Lung (tissue), 12 donors: Measurements from ENCODE around the gene WDR82. TPM values are rescaled to one million over a fixed set of nuclear protein-coding genes. Genes with fewer than 3 reads are reported as not detected.
A peak's percentile ranks its signal among the peaks of the same experiment; 100 is the strongest.
"Not testable (repeated sequence)": the region's sequence is repeated elsewhere in the genome, so short reads cannot be mapped to it uniquely, and the experiment has no call there.

ENCODE experiments used
- ATAC-seq: fragments of 200-7000 bp; cut with Tn5 transposase; one replicate; pipeline ENCODE4 v1.9.1; 2020; ENCODE audit warnings: moderate number of reproducible peaks; ENCODE audit not compliant: insufficient read depth, low FRiP score
- DNase-seq, 3 donors: peaks; one replicate each; pipeline ENCODE4 v3.0.0-alpha.2; 2013 to 2017
- H3K27ac ChIP-seq, 2 donors: one replicate each; pipeline ENCODE4 v1.5.1; 2013; ENCODE audit warnings: mild to moderate bottlenecking in 2 of 2, moderate library complexity in 2 of 2, control low read depth in 1 of 2, inconsistent platforms in 1 of 2, low read depth in 1 of 2, low read length in 1 of 2
- H3K27me3 ChIP-seq, 3 donors: one replicate each; pipeline ENCODE4 v1.5.1; 2013; ENCODE audit warnings: low read length in 2 of 3; ENCODE audit not compliant: control insufficient read depth in 3 of 3, insufficient read depth in 3 of 3
- H3K36me3 ChIP-seq, 4 donors: one replicate each; pipeline ENCODE4 v1.5.1; 2013; ENCODE audit warnings: low read length in 4 of 4, mild to moderate bottlenecking in 1 of 4, moderate library complexity in 1 of 4; ENCODE audit not compliant: control insufficient read depth in 4 of 4, insufficient read depth in 4 of 4
- H3K4me1 ChIP-seq, 5 donors: one replicate each; pipeline ENCODE4 v1.5.1; 2013; ENCODE audit warnings: low read length in 5 of 5, mild to moderate bottlenecking in 2 of 5, moderate library complexity in 1 of 5; ENCODE audit not compliant: control insufficient read depth in 5 of 5, insufficient read depth in 5 of 5
- H3K4me3 ChIP-seq: one replicate; pipeline ENCODE4 v1.5.1; 2013; ENCODE audit warnings: mild to moderate bottlenecking, control low read depth, moderate library complexity
- H3K9ac ChIP-seq, 2 donors: one replicate each; pipeline ENCODE4 v1.5.1; 2013; ENCODE audit warnings: low read length in 2 of 2, control low read depth in 1 of 2; ENCODE audit not compliant: insufficient read depth in 1 of 2
- H3K9me3 ChIP-seq, 4 donors: one replicate each; pipeline ENCODE4 v1.5.1; 2013; ENCODE audit warnings: low read length in 3 of 4, mild to moderate bottlenecking in 1 of 4, moderate library complexity in 1 of 4; ENCODE audit not compliant: control insufficient read depth in 4 of 4, insufficient read depth in 3 of 4
- CTCF ChIP-seq: IDR thresholded peaks from 2 replicates; pipeline ENCODE4 v1.5.1; 2012; ENCODE audit warnings: mild to moderate bottlenecking; ENCODE audit errors: control extremely low read depth, extremely low read depth
- WGBS, 2 donors: extraction: QIAGEN DNeasy Blood & Tissue Kit; methylation state at CpG; one replicate each; pipeline ENCODE4 v1.1.7; 2013; 5-methylcytosine and 5-hydroxymethylcytosine counted together
- polyA plus RNA-seq, 2 donors: library from polyadenylated mRNA; stranded (reverse); fragments of 200-250 nt; gene quantifications; one replicate each; pipeline ENCODE4 v1.2.1, GENCODE V29; 2013
- total RNA-seq, 2 donors: library from RNA; depleted of rRNA in 1 of 2; stranded (reverse); fragments of >200 nt in 1 of 2; gene quantifications; one replicate each; pipeline ENCODE4 v1.2.1, GENCODE V29; 2014 to 2021
- donor health status: control.
- donor health status: control.
- donor health status: Bipolar disorder and iron deficiency.
- donor health status: healthy.
- donor health status: DM: yes; HTN: yes; CAD: no.

WDR82 gene
- total and polyA plus RNA-seq, 4 donors = 19.4 to 72.8 (median 51.1) TPM

GRCh38 chr3:52279596-52279995 lies 1.1 kb upstream of the WDR82 start:
- no peak overlapping the region for H3K4me3 ChIP-seq
- H3K9me3 ChIP-seq = no peaks in the 10 kb centered on the region
- peaks cover 0 to 10% (median 2%) of the 10 kb centered on the region in 4 donors for H3K36me3 ChIP-seq
- ATAC-seq (no peak), DNase-seq (no peak)
- no peaks in the 10 kb centered on the region for H3K27me3 ChIP-seq
- H3K9ac ChIP-seq = peak overlapping the region in 1 of 2 donors; percentile 60
- peaks cover 5 to 26% (median 11%) of the 10 kb centered on the region in 5 donors for H3K4me1 ChIP-seq
- 36 to 50% methylated on average over 2 of the region's 2 CpGs for WGBS, 2 donors
- H3K27ac ChIP-seq = peak overlapping the region in 1 of 2 donors; percentile 99
- TF ChIP-seq CTCF = no peak

- Histone ChIP-seq H3K4me1 (peaks cover 7 to 26% (median 17%) of the 10 kb centered on the region in 5 donors), H3K4me3 (peak overlapping the region; percentile 93), H3K36me3 (peaks cover 0 to 7% (median 2%) of the 10 kb centered on the region in 4 donors), H3K27ac (peak overlapping the region; percentile 98 to 99), H3K27me3 (no peaks in the 10 kb centered on the region), H3K9ac (peak overlapping the region; percentile 84 to 96), H3K9me3 (no peaks in the 10 kb centered on the region)
- ATAC-seq = peak; percentile 77
- no peak for TF ChIP-seq CTCF
- 0% methylated on average over 33 to 54 of the region's 54 CpGs for WGBS, 2 donors
- peak in 2 of 3 donors; percentile 63 to 72 for DNase-seq
Measured at GRCh38 chr3:52277972-52278509, 408 bp downstream of the WDR82 start.

GRCh38 chr3:52277071-52277964 lies 1.1 kb downstream of the WDR82 start:
- peaks cover 2 to 7% (median 3%) of the 10 kb centered on the region in 4 donors for H3K36me3 ChIP-seq

DNA sequence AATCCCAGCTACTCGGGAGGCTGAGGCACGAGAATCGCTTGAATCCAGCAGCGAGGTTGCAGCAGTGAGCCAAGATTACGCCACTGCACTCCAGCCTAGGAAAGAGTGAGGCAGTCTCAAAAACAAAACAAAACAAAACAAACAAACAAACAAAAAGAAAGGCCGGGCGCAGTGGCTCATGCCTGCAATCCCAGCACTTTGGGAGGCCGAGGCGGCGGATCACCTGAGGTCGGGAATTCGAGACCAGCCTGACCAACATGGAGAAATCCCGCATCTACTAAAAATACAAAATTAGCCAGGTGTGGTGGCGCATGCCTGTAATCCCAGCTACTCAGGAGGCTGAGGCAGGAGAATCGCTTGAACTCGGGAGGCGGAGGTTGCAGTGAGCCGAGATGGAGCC lies 3.7 kb downstream of the WDR82 start:
- H3K27me3 ChIP-seq, DNase-seq, H3K4me3 ChIP-seq, ATAC-seq, H3K9me3 ChIP-seq, H3K27ac ChIP-seq, H3K9ac ChIP-seq: not testable (repeated sequence)
- 86 to 89% methylated on average over 18 of the region's 18 CpGs for WGBS, 2 donors
- peaks cover 13 to 43% (median 28%) of the 10 kb centered on the region in 5 donors for H3K4me1 ChIP-seq
- H3K36me3 ChIP-seq = peaks cover 3 to 10% (median 5%) of the 10 kb centered on the region in 4 donors

More at GRCh38 chr3:52277071-52277964, 1.1 kb downstream of the WDR82 start:
- Histone ChIP-seq H3K9ac (peak overlapping the region; percentile 72 to 96), H3K9me3 (no peaks in the 10 kb centered on the region), H3K27ac (peak overlapping the region; percentile 98 to 99), H3K27me3 (no peaks in the 10 kb centered on the region), H3K4me1 (peaks cover 7 to 30% (median 17%) of the 10 kb centered on the region in 5 donors), H3K4me3 (peak overlapping the region; percentile 93)
- peak; percentile 38 for ATAC-seq
- WGBS, 2 donors = 1% methylated on average over 28 of the region's 28 CpGs
- DNase-seq = peak; percentile 81 to 86 (median 84)
- no peak for TF ChIP-seq CTCF
